ENCODE data around the gene NDUFB10.

DNA sequence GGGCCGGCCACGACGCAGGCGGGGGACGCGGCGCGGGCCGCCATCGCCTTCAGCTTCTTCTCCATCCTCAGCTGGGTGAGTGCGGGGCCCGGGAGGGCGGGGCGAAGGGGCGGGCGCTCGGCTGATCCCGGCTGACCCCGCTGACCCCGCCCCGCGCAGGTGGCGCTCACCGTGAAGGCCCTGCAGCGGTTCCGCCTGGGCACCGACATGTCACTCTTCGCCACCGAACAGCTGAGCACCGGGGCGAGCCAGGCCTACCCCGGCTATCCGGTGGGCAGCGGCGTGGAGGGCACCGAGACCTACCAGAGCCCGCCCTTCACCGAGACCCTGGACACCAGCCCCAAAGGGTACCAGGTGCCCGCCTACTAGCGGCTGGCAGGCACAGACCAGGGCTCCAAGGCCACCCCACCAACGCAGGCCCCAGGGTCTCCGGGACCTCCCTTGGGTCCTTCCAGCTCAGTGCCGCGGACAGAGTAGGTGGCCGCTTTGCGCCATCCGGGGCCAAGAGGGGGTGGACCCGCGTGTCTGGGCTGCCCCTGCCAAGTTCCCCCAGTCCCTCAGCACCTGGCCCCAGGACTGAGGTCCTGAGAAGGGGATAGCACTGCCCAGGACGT is 33.5 kb downstream of the NDUFB10 start:
- TF ChIP-seq, protein P1, sequence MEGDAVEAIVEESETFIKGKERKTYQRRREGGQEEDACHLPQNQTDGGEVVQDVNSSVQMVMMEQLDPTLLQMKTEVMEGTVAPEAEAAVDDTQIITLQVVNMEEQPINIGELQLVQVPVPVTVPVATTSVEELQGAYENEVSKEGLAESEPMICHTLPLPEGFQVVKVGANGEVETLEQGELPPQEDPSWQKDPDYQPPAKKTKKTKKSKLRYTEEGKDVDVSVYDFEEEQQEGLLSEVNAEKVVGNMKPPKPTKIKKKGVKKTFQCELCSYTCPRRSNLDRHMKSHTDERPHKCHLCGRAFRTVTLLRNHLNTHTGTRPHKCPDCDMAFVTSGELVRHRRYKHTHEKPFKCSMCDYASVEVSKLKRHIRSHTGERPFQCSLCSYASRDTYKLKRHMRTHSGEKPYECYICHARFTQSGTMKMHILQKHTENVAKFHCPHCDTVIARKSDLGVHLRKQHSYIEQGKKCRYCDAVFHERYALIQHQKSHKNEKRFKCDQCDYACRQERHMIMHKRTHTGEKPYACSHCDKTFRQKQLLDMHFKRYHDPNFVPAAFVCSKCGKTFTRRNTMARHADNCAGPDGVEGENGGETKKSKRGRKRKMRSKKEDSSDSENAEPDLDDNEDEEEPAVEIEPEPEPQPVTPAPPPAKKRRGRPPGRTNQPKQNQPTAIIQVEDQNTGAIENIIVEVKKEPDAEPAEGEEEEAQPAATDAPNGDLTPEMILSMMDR (conservative IDR thresholded peaks at IDR 0.05 in 1 of 2, IDR thresholded peaks at IDR 0.05 in 1 of 2; ENCODE audit: extremely low read depth in 1 of 2, insufficient read depth in 1 of 2, low read depth in 1 of 2, low read length in 2 of 2): no peak
- no peak for TF ChIP-seq EZH2 (IDR thresholded peaks at IDR 0.05; ENCODE audit: borderline replicate concordance, low read length)
